Activated CD8-positive, alpha-beta memory T cell treated with anti-CD3 and anti-CD28 coated beads for 1 hour (primary cell): ENCODE measurements around the gene TSPAN7.

ENCODE experiments used
- DNase-seq, 2 donors: peaks; one replicate each; pipeline ENCODE4 v3.0.0-alpha.2; 2020; ENCODE audit warnings: low read depth in 1 of 2; ENCODE audit errors: extremely low read depth in 1 of 2

TSPAN7 gene

DNA sequence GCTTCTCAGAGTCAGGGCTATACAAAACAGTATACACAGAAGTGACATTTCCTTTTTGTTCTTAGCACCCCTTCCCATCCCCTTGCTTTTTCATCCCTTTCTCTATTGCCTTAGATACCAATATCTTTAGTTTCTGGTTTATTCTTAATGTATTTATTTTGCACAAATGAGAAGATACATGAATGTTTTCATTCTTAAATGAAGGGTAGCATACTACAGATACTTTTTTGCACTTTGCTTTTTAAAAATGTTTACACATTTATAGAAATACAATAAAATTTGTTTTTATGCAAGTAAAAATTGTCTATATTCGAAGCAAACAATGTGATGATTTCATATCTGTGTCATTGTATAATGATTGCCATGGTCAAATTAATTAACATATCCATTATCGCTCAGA is 33.1 kb downstream of the TSPAN7 start:
- no peak for DNase-seq

DNA sequence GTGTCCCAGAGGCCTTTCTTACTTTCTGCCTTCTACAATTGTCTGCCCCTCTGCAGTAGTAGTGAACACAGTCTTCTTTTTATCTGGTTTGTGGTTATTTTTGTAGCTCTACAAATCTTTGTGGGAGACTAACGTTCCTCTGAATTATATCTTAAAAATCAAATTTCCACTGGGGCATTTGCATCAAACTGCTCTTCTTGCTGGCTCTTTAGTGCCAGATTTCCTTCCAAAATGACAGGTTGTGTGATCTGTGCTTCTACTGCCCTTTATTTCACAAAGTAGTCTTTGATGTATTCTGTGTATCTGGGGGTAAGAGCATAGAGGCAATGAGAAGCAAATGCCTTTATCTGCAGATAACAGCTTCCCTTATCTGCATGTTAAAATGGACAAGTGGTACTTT is 34.5 kb downstream of the TSPAN7 start:
- no peak for DNase-seq

DNA sequence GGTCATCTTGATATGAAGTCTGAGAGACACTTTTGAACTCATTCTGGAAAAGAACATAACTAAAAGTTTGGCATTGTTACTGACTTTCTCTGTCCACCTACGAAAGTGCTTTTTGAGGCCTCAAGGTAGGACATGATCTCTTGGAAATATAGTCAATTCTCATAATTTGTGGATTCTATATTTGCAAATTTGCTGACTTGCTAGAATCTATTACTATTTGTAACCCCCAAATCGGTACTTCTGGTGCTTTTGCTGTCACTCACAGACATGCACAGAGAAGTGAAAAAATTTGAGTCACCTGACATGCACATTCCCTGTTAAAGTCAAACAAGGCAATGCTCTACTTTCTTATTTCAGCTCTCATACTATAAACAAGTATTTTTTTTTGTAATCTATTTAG is 35.6 kb downstream of the TSPAN7 start:
- DNase-seq, result no peak

DNA sequence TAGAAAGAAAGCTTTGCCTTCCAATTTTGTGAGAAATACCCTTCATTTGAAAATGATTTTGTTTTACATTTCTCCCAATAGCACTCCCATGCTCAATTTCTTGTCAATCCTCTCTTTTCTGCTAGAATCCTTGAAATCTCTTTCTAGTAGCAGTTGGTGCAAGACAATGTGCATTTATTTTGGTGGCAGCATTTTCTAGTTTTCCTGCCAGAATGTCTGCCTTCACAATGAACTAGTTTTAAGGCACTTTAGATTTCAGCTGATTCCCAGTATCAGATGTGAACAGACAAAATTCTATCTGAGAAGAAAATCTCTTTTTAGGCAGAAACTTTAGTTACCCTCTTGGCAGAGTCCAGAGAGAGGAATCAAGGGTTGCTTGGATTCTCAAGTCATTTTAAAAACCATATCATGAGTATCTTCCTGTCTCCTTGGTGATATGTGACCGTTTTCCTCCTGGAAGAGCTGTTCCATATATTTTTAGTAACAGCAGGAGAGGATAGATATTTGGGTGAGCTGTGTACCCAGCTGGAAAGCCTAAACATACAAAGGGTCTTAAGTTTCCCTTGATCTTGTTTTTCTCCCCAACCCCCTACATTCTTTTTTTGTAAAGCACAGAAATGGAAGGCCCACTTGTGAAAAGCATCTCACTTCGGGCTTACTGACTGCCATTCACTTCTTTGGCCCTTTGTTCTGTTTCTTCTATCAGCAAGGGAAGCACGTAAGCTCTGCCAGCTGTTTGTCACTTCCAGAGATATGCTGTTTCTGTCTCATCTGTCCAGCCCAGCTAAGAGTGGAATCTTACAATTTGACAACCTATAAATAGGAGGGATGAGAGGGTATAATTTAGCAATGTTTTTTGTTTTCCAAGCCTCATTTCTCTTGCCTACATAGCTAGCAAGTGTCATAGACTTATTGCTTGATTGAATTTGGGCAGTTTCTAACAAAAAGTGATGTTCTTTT is 38.7 kb downstream of the TSPAN7 start:
- DNase-seq, result no peak

DNA sequence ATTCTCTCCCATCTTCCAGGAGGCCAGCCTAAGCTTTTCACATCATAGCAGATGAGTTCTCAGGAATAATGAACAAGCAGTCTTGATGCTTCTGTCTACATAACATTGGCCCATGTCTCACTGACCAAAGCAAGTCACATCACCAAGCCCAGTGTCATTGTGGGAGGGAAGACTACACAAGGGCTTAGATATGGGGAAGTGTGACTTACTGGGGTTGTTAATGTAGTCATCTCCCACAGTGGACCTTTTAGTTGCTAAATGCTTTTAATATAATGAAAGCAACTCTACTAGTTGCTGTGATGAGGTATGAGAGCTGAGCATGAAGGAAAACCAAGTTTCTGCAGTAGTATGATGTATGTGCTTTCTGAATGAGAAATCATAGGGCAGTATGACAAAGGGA is 40.5 kb downstream of the TSPAN7 start:
- no peak for DNase-seq

DNA sequence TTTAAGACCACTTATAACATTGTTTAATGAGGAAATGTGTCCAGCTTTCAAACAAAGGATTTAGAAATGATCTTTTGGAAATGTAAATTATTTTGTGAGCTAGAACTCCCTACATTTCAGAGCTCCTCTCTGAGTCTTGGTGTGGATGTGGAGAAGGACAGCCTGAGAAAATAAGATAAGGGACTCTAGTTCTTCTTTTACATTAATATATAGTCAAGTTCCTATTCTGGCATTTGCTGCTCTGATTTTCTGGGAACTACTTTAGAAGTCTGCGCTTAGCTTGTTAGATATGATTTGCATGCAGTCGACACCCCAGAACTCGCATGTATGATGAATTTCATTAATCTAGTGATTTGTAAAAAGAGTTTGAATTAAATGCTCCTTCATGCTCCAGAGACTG is 45.5 kb downstream of the TSPAN7 start:
- no peak for DNase-seq

DNA sequence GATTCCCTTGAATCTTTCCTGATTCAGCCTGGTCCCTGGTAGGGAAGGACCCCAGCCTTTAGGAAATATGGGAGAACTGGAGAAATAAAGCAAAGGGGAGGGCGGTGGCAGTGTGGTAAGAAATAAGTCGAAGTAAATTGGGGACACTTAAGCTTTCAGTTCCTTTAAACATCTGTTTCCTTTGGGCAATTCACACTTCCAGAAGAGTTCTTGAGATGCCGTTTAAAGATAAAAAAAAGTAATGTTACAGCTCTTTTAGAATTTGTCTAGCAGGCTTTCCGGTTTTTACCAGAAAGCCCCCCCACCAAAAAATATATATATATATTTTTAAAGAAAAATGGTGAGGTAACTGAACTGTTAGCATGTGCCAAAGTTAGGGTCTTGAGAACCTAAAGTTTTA is 46.6 kb downstream of the TSPAN7 start:
- no peak for DNase-seq

DNA sequence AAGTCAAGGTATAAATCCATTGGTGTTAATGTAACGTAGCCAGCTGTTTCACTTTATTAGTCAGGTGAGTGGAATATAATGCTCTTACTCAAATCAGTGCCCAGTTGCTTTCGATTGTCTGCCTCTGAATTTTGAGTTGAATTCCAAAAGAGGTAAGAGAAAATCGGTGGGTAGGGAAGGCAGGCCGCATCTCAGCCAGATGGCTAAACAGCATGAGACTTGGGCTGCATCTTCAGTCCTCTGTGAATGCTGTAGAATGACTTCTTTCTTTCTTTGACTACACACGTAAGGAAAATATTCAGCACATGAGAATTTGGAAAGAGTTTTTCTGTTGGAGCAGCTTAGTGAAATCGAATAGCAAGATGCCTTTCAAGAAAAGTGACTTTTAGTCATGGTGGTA is 49.5 kb downstream of the TSPAN7 start:
- no peak for DNase-seq

DNA sequence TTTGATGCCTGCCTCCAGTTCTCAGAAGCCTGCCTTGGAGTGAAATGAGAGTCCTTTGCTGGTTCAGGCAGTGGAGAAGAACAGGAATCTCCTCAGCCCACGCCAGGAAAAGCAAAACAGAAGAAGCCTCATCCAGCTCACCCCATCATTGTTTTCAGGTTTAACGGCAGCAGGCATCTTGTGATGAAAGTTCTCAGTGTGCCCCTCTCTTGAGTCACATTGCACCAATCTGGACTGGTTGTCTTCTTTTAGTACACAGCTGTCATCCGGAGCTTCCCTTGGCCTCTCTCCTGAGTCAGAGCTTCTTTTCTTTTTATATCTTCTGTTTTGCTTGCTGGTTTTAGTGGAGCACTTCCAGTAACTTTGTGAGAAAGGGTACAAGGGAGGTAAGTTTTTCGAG is 50.9 kb downstream of the TSPAN7 start:
- DNase-seq, result no peak

DNA sequence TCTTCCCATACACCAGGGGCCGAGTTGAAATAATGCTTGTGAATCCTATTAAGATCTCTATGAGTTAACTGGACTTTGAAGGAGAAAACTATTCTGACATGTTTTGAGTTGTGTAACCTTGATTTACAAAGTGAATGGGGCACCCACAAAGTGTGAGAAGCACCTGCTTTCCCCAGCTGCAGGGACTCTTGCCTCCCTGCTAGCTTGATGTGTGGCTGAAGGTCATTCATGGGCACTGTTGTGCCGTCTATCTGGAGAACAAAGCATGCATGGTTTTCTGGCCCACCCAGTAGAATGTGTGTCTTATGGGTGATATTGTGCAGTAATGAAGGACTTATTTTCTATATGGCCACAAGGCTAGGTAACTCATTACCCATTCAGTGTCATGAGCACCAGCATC is 53.1 kb downstream of the TSPAN7 start:
- DNase-seq, result no peak

DNA sequence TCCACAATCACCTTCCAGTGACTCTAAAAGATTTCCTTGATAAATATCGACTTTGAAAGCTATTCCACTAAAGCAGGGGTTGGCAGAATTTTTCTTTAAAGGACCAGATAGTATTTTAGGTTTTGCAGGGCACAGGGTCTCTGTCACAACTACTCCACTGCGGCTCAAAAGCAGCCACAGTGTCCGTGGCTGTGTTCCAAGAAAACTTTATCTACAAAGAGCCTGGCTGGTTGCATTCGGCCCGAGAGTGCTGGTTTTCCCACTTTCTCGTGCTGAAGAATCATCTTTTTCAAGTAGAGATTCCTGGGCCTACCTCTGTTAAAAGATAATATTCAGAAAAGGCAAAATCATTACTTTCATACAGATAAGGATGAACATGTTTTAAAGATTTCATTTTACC is 55.6 kb downstream of the TSPAN7 start:
- no peak for DNase-seq

DNA sequence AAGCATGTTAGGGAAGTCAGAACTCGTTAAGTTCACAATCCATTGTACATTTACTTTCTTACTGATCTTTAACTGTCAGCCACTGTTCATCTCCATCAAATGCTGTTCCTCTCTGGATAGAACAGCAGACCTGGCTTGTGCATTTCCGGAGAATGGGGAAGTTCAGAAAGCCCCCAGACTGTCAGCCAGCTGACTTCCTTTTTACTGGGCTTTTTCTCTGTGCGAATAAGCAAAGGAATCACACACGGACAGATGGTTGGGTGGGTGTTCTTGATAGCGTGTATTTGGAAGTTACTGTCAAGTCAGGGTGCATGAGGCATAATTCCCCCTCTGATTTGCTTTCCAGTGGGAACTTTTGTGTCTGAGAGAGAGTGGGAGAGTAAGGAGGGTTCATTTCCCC is 56.8 kb downstream of the TSPAN7 start:
- no peak for DNase-seq

DNA sequence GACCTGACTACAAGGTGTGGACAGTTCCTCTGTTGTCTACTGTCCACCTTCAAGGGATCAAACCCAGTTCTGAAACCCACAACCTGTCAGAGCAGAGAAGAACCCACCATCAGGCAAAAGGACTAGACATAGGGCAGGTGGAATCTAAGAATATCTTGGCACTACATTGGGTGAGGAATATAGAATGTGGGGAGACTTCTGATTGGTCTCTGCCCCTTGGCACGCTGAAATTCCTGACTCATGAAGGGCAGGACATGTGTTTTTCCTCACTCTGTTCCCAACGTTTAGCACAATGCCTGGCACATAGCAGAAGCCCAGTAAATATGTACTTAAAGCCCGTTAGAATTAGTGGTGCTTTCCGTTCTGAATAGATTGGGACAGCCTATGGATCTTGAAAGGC is 59.3 kb downstream of the TSPAN7 start:
- no peak for DNase-seq

DNA sequence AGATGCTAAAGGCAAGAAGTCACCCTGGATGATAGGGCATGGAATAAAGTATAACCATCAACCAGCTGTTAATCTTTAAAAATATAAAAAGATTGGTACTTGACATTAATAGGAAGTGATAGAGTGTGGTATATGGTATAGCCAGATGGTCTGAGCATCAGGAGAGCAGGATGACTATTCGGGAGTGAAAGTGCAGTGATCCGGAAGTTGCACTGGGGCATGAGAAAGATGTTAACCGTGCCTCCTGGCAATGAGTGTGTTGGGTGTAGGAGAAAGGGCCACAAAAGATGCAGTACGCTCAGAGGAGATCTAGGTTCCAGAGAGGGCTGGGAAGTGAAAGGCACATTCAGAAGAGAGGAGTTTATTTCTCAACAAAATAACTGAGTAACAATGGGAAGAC is 65.0 kb downstream of the TSPAN7 start:
- DNase-seq, result no peak

DNA sequence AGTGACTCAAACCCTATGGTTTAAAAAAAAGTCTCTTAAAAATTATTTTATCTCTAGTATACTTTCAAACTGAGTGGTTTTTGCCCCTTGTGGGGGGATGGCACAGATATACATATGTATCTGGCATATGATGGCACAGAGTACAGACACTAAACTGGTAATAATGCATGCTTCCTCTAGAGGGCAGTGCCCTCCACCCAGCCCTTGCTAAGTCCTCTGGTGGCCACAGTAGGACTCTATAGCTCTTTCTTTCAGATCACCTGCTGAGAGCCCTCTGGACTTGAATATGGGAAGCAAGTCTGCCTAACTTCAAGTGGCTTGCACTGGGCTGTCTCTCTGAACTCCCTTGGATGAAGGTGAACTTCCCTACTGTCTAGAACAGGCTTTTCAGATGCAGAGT is 66.3 kb downstream of the TSPAN7 start:
- DNase-seq, result no peak

DNA sequence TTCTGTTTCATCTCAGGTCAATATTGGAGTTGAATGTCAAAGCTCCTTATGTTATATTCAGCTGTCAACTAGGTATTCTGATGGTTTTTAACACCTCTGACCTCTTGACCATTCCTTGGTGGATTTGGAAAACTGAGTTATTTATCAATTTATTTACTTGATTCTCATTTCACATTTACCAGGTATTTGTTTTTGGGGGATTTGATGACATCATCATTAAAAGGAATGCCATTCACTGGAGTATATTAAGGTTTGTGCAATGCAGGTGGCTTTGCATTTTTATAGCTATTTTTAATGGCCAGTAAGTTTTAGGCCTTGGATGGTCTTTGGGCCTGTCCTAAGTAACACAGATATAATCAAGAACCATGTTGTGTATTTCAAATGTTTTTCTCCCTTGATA is 67.2 kb downstream of the TSPAN7 start:
- DNase-seq, result no peak

DNA sequence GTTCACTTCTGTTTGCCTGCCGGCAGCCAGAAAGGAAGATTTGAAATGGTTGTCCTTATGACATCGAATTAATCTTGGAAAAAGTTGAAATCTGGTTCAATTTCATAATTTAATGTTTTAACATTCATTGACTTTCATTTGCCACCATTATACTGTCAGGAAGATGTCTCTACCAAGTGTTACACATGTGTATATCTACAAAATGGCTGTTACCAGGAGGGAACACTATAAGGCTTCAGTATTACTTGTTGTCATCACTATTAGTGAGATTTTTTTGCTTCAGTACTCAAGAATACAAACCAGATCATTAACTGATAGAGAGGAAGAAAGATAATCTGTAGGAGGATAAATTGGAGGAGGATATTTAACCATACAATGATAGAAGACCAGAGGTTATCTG is 71.2 kb downstream of the TSPAN7 start:
- no peak for DNase-seq

DNA sequence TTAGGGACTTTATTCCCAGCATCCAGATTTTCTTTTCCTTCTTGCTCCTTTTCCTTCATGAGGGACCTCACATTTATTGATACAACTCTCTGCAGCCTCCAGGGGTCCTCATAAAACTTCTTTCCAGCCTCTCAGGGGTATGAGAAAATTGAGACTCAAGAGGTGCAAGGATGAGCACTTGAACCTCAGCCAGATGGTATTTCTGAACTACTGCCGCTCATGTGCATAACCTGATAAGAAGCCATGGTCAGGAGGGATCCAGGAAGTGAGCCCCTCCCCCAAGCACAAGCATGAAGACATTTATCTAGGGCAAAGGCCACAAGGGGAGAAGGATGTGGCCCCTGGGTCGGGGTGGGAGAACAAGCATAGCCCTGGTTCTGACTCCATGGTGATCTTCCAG is 73.3 kb downstream of the TSPAN7 start:
- no peak for DNase-seq

DNA sequence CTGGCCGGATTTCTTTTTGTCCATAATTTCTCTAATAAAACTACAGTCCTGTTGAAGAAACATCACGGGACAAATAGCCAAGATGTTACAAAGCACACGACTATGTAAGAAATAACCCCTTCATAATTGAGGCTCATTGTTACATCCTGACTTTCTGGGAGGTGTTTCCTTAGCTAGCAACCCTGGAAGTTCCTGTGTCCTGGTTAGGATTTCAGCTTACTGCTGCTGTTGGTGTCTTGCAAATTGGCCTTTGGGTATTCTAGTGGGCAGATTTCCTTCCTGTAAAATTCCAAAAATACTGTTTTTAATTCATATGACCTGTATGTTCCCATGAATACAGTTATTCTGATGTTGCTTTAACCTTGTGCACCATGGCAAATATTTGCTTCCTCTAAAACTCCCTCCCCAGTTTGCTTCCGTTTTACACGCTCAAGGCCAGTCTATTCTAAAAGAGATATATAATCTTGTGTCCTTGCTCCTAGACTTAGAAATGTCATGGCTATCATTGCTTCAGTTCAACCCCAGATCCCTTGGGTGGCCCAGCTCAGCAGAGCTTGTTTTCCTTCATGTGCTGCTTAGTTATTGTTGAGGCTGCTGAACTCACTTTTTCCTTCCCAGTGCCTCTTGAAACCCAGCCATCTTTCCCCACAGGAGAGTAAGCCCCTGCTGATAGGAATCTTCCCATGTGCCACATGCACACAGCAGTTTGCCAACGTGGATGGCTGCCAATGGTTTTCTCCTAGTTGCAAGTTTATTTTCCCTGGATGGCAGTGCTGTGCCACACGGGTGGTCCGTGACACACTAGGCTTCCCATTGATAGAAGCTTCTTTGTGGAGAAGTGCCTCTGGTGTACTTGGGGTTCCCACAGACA is 75.8 kb downstream of the TSPAN7 start:
- DNase-seq, result no peak

DNA sequence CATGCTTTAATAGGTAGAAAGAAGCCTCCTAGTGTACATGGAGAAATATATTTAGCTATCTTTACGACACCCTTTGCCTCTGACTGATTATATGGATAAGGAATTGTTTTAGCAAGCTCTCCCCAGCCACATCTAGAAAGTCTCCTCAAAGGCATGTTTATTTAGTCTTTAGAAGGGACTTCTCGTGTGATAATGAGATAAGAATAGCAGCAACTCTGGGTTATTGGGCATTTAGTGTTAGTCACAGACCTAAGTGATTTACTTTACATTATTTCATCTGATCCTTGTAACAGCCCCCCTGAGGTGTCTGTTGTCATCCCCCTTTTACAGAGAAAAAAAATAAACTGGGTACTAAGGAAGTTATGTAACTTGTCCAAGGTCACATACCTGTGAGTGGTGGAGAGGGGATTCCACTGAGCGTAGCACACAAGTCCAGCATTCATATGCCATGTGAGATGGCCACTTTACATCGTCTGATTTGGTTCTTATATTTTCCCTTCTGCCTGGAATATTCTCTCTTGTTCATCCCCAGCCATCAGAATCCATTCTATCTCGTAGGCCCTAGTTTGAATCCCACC is 77.7 kb downstream of the TSPAN7 start:
- DNase-seq, result no peak

DNA sequence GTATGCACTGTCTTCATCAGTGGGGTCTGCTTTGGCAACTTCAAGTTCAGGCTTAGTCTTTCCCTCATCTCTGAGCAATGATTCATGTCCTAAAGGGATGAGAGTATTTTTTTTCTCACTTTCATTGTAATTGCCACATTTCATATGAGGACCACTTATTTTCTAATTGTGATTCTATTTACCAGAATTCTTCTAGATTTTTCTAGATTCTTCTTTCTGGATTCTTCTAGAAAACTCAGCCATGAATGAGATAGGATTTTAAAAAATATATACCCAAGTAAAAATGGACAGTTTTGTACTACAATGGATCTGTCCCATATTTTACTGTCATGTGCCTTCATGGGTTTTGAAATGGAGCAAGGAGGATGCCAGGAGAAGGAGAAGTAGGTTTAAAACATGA is 78.4 kb downstream of the TSPAN7 start:
- no peak for DNase-seq

DNA sequence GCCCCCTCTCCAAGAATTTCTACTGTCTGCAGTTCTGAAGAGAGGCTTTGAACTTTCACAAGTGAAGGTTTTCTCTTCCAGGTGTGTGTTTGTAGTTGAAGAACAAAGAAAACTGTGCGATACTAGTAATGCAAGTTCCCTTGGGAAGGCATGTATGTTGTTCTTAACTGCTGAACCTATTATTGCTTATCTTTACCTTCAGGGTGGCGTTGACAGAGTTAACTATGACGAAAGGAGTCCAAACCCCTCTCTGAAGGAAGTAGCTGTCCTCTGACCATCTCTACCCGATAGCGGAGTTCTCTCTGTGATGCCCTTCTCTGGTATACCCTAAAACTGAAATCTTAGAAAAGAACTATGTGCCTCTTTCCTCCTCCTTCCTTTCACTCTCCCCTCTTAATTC is 79.9 kb downstream of the TSPAN7 start:
- DNase-seq, result no peak
